A172 (cell line): Measurements from ENCODE around the gene FAM131C. TPM values are rescaled to one million over a fixed set of nuclear protein-coding genes. Genes with fewer than 3 reads are reported as not detected.
"Not testable (repeated sequence)": the region's sequence is repeated elsewhere in the genome, so short reads cannot be mapped to it uniquely, and the experiment has no call there.

ENCODE experiments used
- DNase-seq: peaks from one replicate; pipeline ENCODE4 v3.0.0-alpha.2; 2015; ENCODE audit warnings: low spot score
- total RNA-seq: library from RNA; depleted of rRNA; stranded (reverse); fragments of >200 nt; shearing (Covaris generic); gene quantifications from 2 replicates; pipeline ENCODE4 v1.2.3, GENCODE V29; 2014; rRNA removed

Gene FAM131C
- total RNA-seq: 1.1 and 1.8 TPM in 2 replicates

GRCh38 chr1:16073490-16074119 is at the start of gene FAM131C:
Gene FAM131C (minus strand): TSS chr1:16073651. CDS start chr1:16073442, 209 bp downstream.
- no peak for DNase-seq

- DNase-seq: peak; percentile 27
These were observed 49.5 kb upstream of the FAM131C start for GRCh38 chr1:16122916-16123315.

- DNase-seq: no peak
These were observed 49.0 kb upstream of the FAM131C start for GRCh38 chr1:16122350-16122881.

DNA sequence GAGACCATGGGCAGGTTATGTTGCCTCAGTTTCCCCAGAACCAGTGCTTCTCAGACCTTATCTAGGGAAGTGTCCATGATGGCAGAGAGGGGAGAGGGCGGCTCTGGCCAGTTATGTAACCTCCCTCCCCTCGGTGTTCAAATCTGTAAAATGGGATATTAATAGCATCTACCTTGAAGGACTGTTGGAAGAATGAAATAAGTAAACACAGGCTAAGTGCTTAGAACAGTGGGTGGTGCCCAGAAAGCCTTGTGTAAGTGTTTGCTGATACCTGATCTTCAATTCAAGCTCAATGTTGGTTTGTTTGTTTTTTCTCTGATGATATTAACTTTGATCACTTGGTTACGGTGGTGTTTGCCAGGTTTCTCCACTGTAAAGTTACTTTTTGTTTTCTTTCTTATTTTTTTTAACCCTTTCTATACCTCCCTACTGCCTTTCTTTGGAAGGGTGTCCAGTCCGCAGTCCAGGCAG is 47.5 kb upstream of the FAM131C start:
- no peak for DNase-seq

DNA sequence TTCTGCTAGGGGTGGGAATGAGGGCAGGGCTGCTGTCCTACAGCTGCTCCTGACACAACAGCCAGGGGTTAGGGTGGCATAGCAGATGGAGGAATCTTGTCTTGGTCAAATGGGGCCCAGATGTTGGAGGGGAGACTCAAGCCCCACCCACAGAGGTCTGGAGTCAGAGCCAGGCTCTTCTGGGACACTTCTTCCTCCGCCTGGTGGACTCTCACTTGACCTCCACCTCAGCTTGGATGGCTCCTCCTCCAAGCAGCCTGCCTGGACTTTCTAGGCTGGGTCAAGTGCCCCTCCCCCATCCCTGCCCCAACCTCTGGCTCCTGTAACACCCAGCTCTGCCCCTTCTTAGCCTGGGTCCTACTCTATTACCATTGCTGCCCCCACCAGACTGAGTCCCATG is 47.0 kb upstream of the FAM131C start:
- DNase-seq: no peak

- DNase-seq: no peak
These were observed 46.5 kb upstream of the FAM131C start for GRCh38 chr1:16119926-16120325.

DNA sequence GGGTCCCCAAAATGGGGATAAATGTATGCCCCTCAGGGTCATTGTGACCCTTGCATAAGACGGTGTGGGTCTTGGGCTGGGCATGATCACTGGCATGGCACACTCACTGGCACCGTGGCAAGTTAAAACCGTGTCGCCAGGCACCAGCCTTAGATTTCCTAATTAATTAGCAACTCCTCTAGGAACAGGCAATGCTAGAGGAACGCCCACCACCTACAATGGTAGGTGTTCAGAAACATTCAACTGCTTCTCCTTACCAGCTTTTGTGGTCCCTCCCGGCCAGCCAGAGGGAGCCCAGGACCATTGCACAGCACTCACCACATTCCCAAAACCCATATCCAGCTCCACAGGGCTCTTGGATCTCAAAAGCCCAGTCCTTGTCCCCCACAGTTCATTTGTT is 46.1 kb upstream of the FAM131C start:
- DNase-seq: no peak

- DNase-seq: no peak
These were observed 45.3 kb upstream of the FAM131C start for GRCh38 chr1:16118706-16119105.

GRCh38 chr1:16117936-16118335 is 44.5 kb upstream of the FAM131C start:
- DNase-seq: no peak

DNA sequence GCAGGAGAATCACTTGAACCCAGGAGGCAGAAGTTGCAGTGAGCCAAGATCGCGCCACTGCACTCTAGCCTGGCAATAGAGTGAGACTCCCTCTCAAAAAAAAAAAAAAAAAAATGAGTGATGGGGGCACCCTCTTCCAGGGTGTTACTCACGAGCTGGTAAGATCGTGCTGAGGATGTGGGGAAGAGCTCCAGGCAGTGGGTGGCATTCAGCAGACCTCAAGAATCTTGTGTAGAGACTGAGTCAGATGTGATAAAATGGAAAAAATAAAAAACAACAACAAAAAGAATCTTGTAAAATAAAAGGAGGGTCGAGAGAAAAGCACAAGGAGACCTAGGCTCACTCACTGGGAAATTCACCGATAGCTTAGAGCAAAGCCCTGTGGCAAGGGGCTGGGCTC is 43.9 kb upstream of the FAM131C start:
- DNase-seq: peak; percentile 55

DNA sequence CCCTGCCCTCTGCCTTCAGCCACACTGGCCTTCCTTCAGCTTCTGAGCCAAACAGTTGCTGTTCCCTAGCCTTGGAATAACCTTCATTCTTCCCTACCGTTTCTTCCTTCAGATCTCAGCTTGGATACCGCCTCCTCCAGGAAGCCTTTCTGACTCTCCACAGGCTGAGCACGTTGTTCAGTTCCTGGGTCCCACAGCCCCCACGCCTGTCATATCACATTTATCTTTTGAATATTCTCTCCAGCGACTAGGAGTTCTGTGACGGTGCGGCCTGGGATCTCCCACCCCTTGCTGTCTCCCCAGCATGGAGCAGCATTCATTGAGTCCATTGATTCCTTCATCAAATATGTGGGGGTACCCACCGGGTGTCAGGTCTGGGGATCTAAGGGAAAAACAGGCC is 43.2 kb upstream of the FAM131C start:
- DNase-seq: no peak

DNA sequence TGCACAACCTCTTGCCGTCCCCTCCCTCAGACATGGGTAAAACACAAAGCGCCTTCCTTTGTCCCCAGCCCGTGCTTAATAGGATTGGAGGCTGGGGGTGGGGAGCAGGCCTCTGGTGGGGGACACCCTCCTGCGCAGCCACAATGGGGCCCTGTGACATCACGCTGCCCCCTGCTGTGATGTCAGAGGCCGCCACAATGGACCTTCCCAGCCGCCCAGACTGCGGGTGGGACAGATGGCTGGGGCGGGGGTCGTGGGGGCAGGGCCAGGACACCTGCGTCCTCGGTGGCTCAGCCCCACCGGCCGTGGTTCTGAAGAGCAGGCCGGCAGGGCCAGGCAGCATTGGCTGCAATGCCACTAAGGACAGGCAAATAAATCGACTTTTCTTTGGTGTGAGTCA is 42.6 kb upstream of the FAM131C start:
- DNase-seq: no peak

DNA sequence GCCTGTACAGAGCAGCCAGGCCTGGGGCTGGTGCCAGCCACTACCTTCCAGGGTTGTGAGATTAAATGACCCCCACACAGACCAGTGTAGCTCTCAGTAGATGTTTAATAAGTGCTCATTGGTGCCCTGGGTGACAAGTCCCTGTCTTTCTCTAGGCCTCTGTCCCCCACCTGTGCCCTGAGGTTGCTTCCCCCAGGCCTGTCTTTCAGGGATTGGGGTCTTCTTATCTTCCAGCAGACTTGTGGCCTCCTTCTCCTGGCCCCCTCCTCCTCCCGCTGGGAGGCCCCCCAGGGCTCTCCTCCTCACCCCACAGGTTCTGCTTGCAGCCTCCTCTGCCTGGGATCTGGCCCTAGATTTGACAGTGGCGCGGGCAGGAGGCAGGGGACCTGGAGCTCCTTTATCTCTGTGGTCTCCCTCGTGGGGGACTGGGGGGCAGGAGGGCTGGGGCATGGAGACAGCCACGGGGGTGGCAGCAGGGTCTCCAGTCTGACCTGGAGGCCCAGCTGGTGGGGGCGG is 42.1 kb upstream of the FAM131C start:
- no peak for DNase-seq

- no peak for DNase-seq
These were observed 41.3 kb upstream of the FAM131C start for GRCh38 chr1:16114527-16115467.

DNA sequence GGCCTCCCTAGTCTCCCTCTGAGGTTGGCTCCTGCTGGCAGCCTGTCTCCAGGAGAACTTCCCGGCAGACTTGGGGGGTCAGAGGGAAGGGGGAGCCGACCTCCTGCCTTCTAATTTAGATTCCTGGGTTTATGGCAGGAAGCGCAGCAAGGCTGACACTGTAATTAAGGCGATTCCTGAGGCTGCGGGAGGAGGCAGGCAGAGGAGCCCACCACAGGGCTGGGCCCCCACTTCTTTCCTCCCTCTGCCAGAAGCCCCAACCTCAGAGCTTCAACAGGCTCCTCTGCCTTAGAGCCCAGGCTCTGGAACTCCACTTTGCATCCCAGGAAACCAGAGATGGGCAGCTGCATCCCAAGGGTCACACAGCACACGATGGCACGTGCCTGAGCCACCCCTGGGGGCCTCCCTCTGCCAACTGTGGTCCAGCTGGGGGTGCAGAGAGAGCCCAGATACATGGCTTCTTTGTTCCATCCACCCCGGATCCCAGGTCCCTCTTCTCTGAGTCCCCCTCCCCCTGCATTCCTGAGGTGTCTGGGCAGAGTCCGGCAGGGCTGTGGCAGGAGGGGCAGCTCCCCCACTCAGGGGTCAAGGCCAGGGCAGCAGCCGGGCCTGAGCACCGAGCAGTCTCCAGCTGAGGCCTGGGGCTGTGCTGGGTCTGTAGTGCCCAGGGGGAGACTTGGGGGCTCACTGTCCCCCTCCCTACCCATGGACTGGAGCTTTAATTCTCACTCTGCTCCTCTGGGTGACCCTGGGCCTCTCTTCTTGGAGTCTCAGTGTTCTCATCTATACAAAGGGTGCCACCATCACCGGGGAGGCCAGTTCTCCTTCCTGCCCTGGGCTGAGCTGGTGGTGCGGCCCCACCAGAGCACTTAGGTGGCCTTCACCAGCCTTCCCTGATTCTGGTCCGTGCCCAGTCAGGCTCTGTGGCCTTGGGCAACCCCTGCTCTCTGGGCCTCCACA is 39.4 kb upstream of the FAM131C start:
- DNase-seq: no peak

DNA sequence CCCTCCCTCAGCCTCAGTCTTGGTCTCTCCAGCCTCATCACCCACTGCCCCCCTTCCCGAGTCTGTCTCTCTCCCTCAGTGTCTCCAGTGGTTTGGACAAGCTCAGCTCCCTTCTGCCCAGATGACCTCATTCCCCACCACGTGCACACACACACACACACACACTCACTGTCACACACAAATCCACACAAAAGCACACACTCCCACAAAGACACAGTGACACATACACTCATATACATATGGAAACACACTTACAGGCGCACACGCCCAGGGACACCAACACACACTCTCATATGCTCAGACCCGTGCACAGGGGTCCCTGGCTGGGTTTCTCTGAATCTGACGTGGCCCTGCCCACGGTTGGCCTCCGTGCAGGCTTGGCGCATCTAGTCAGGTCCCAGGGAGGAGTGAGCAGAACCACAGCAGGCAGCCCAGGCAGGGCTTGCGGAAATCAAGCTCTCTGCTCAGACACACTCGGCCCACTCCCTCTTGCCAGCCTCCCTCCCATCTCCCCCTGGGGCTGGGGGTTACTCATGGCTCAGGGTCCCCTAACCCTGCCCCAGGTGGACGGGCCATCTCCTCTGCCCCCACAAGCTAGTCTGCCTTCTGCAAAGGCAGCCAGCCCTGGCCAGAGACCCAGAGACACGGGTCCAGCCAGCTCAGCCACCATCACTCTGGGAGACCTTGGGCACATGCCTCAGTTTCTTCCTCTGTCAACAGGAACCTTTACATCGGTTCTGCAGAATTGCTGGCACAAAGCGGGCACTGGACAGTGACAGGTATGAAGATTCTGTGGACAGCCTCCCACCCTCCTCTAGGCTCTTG is 38.5 kb upstream of the FAM131C start:
- no peak for DNase-seq

DNA sequence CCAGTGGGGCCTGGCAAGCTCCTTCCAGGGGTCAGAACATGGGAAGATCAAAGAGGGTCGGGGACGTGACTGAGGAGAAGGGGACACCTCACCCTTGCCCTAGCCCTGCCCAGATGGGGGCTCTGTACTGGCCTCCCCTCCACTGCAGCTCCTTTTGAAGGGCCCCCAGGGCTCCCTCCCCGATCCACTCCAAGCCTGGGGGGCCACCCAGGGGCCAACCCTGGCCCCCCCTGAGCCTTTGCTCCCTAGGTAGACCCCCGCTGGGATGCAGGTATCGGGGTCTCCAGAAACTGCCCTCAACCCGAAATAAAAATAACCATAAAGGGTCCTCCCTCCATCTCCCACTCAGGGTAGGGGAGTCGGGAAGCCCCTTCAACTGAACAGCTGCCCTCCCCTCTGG is 37.4 kb upstream of the FAM131C start:
- DNase-seq: no peak

GRCh38 chr1:16110456-16110855 is 37.0 kb upstream of the FAM131C start:
- no peak for DNase-seq

DNA sequence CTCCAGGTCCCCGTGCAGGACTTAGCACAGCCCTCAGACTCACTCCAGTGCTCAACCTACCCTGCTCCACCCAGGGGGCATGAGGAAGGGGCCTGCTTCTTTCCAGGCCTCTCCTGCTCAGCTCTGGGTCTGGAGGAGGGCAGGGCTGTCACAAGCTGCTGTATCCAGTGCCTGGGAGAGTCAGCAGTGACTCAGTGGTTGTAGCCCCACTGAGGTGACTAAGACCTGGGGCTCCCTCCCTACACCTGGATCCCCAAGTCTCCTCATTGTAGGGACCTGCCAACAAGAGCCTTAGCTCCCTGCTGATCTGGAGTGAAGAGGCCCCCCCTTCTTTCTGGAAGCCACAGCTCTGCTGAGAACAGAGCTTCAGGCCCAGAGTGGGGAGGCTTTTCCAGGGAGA is 36.1 kb upstream of the FAM131C start:
- DNase-seq: no peak

DNA sequence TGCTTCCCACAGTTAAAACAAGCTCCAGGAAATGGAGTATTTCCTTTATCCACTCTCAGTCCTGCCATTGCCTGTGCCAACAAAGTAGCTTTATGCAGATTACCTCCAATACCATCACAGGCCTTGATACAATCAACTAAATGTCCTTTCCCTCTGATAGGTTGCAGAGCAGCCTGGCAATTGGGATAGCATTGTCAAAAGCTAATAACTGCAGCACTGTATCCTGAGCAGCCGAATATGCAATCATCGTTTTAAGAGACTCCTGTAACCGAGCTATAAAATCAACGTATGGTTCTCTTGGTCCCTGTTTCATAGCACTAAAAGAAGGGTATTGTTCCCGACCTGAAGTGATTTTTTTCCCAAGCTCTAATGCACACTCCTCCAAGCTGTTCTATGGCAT is 33.6 kb upstream of the FAM131C start:
- not testable (repeated sequence) for DNase-seq
